AG10803 (cell line): ENCODE results near the gene SGCE.

ENCODE experiments used
- DNase-seq: peaks from one replicate; pipeline ENCODE4 v3.0.0; 2010; ENCODE audit warnings: low read depth
- H3K4me3 ChIP-seq: 2 replicates; pipeline ENCODE4 v1.5.1; 2011; ENCODE audit warnings: mild to moderate bottlenecking, low read length, control low read depth
- CTCF ChIP-seq: conservative IDR thresholded peaks from 2 replicates; pipeline ENCODE4 v1.5.1; 2011; ENCODE audit warnings: mild to moderate bottlenecking, low read length, control low read depth, inconsistent platforms

SGCE gene

GRCh38 chr7:94621120-94621519 is 34.8 kb downstream of the SGCE start:
- TF ChIP-seq CTCF: no peak
- no peak overlapping the region for H3K4me3 ChIP-seq
- no peak for DNase-seq

- H3K4me3 ChIP-seq: no peak overlapping the region
- TF ChIP-seq CTCF: no peak
- DNase-seq: peak; percentile 92
Measured at GRCh38 chr7:94620703-94621118, 35.2 kb downstream of the SGCE start.

- TF ChIP-seq CTCF: no peak
- H3K4me3 ChIP-seq: no peak overlapping the region
- no peak for DNase-seq
Measured at GRCh38 chr7:94618126-94618525, 37.8 kb downstream of the SGCE start.

GRCh38 chr7:94616855-94617254 is 39.1 kb downstream of the SGCE start:
- no peak for TF ChIP-seq CTCF
- H3K4me3 ChIP-seq: no peak overlapping the region
- no peak for DNase-seq

GRCh38 chr7:94615666-94616065 is 40.3 kb downstream of the SGCE start:
- no peak overlapping the region for H3K4me3 ChIP-seq
- DNase-seq: no peak
- TF ChIP-seq CTCF: no peak

- no peak for DNase-seq
- no peak for TF ChIP-seq CTCF
- H3K4me3 ChIP-seq: no peak overlapping the region
Measured at GRCh38 chr7:94612661-94613060, 43.3 kb downstream of the SGCE start.

- TF ChIP-seq CTCF: no peak
- DNase-seq: no peak
Measured at GRCh38 chr7:94612253-94612652, 43.7 kb downstream of the SGCE start.

More at GRCh38 chr7:94612253-94612652, 43.7 kb downstream of the SGCE start:
- H3K4me3 ChIP-seq: no peak overlapping the region
